ENCODE measurements around the gene IFITM2.

The IFITM2 gene

GRCh38 chr11:295351-296170 is 12.1 kb upstream of the IFITM2 start:
- H3K27ac ChIP-seq (ENCODE audit: low read depth, low read length, severe bottlenecking) = no peak overlapping the region
- WGBS, 2 experiments (ENCODE audit: insufficient coverage in 2 of 2) = 90 to 94% methylated on average over 23 to 26 of the region's 26 CpGs
- peaks cover 12% of the 10 kb centered on the region for H3K36me3 ChIP-seq (ENCODE audit: control insufficient read depth, insufficient read depth, low read length)
- peaks cover 6% of the 10 kb centered on the region for H3K4me1 ChIP-seq (ENCODE audit: control insufficient read depth, insufficient read depth, low read length, poor library complexity, severe bottlenecking)
- H3K9me3 ChIP-seq (ENCODE audit: control insufficient read depth, low read length) = no peaks in the 10 kb centered on the region
- H3K4me3 ChIP-seq (ENCODE audit: extremely low read depth, insufficient read depth, low read length, poor library complexity, severe bottlenecking) = no peak overlapping the region

GRCh38 chr11:296171-297050 is 11.2 kb upstream of the IFITM2 start:
- no peak overlapping the region for H3K27ac ChIP-seq (ENCODE audit: low read depth, low read length, severe bottlenecking)
- no peaks in the 10 kb centered on the region for H3K4me1 ChIP-seq (ENCODE audit: control insufficient read depth, insufficient read depth, low read length, poor library complexity, severe bottlenecking)
- 90 to 93% methylated on average over 31 to 35 of the region's 35 CpGs for WGBS, 2 experiments (ENCODE audit: insufficient coverage in 2 of 2)
- H3K9me3 ChIP-seq (ENCODE audit: control insufficient read depth, low read length) = no peaks in the 10 kb centered on the region
- H3K4me3 ChIP-seq (ENCODE audit: extremely low read depth, insufficient read depth, low read length, poor library complexity, severe bottlenecking) = no peak overlapping the region
- peaks cover 12% of the 10 kb centered on the region for H3K36me3 ChIP-seq (ENCODE audit: control insufficient read depth, insufficient read depth, low read length)

- Histone ChIP-seq H3K4me1 (ENCODE audit: control insufficient read depth, insufficient read depth, low read length, poor library complexity, severe bottlenecking) (no peaks in the 10 kb centered on the region), H3K4me3 (ENCODE audit: extremely low read depth, insufficient read depth, low read length, poor library complexity, severe bottlenecking) (no peak overlapping the region), H3K36me3 (ENCODE audit: control insufficient read depth, insufficient read depth, low read length) (peaks cover 8% of the 10 kb centered on the region), H3K9me3 (ENCODE audit: control insufficient read depth, low read length) (no peaks in the 10 kb centered on the region), H3K27ac (ENCODE audit: low read depth, low read length, severe bottlenecking) (no peak overlapping the region)
- WGBS, 2 experiments (ENCODE audit: insufficient coverage in 2 of 2) = 88 to 91% methylated on average over 7 to 8 of the region's 13 CpGs
These were observed 10.5 kb upstream of the IFITM2 start for GRCh38 chr11:297051-297585.

- peaks cover 3% of the 10 kb centered on the region for H3K36me3 ChIP-seq (ENCODE audit: control insufficient read depth, insufficient read depth, low read length)
- no peaks in the 10 kb centered on the region for H3K4me1 ChIP-seq (ENCODE audit: control insufficient read depth, insufficient read depth, low read length, poor library complexity, severe bottlenecking)
- H3K4me3 ChIP-seq (ENCODE audit: extremely low read depth, insufficient read depth, low read length, poor library complexity, severe bottlenecking) = no peak overlapping the region
- H3K27ac ChIP-seq (ENCODE audit: low read depth, low read length, severe bottlenecking) = no peak overlapping the region
- 89 to 93% methylated on average over 21 of the region's 26 CpGs for WGBS, 2 experiments (ENCODE audit: insufficient coverage in 2 of 2)
- H3K9me3 ChIP-seq (ENCODE audit: control insufficient read depth, low read length) = no peaks in the 10 kb centered on the region
These were observed 9.8 kb upstream of the IFITM2 start for GRCh38 chr11:297586-298405.

GRCh38 chr11:298406-299065 is 9.1 kb upstream of the IFITM2 start:
- WGBS, 2 experiments (ENCODE audit: insufficient coverage in 2 of 2) = 96 to 97% methylated on average over 13 to 14 of the region's 15 CpGs
- H3K9me3 ChIP-seq (ENCODE audit: control insufficient read depth, low read length) = no peaks in the 10 kb centered on the region
- H3K27ac ChIP-seq (ENCODE audit: low read depth, low read length, severe bottlenecking) = no peak overlapping the region
- no peak overlapping the region for H3K4me3 ChIP-seq (ENCODE audit: extremely low read depth, insufficient read depth, low read length, poor library complexity, severe bottlenecking)
- peaks cover 3% of the 10 kb centered on the region for H3K36me3 ChIP-seq (ENCODE audit: control insufficient read depth, insufficient read depth, low read length)
- no peaks in the 10 kb centered on the region for H3K4me1 ChIP-seq (ENCODE audit: control insufficient read depth, insufficient read depth, low read length, poor library complexity, severe bottlenecking)

GRCh38 chr11:299081-299891 is 8.3 kb upstream of the IFITM2 start, which contains the start of gene IFITM5:
Gene IFITM5 (minus strand): TSS chr11:299526. CDS start chr11:299490, 36 bp downstream.
- Histone ChIP-seq H3K36me3 (ENCODE audit: control insufficient read depth, insufficient read depth, low read length) (no peaks in the 10 kb centered on the region), H3K4me3 (ENCODE audit: extremely low read depth, insufficient read depth, low read length, poor library complexity, severe bottlenecking) (no peak within 1 kb of the TSS), H3K9me3 (ENCODE audit: control insufficient read depth, low read length) (no peaks in the 10 kb centered on the region), H3K27ac (ENCODE audit: low read depth, low read length, severe bottlenecking) (no peak within 1 kb of the TSS), H3K4me1 (ENCODE audit: control insufficient read depth, insufficient read depth, low read length, poor library complexity, severe bottlenecking) (no peaks in the 10 kb centered on the region)
- WGBS, 2 experiments (ENCODE audit: insufficient coverage in 2 of 2) = 92 to 93% methylated on average over 21 to 26 of the region's 40 CpGs

GRCh38 chr11:299951-300735 is 7.5 kb upstream of the IFITM2 start:
- Histone ChIP-seq H3K4me3 (ENCODE audit: extremely low read depth, insufficient read depth, low read length, poor library complexity, severe bottlenecking) (no peak overlapping the region), H3K36me3 (ENCODE audit: control insufficient read depth, insufficient read depth, low read length) (no peaks in the 10 kb centered on the region), H3K27ac (ENCODE audit: low read depth, low read length, severe bottlenecking) (no peak overlapping the region), H3K4me1 (ENCODE audit: control insufficient read depth, insufficient read depth, low read length, poor library complexity, severe bottlenecking) (no peaks in the 10 kb centered on the region), H3K9me3 (ENCODE audit: control insufficient read depth, low read length) (no peaks in the 10 kb centered on the region)
- 59 to 75% methylated on average over 6 to 13 of the region's 20 CpGs for WGBS, 2 experiments (ENCODE audit: insufficient coverage in 2 of 2)

- H3K36me3 ChIP-seq (ENCODE audit: control insufficient read depth, insufficient read depth, low read length) = no peaks in the 10 kb centered on the region
- no peak overlapping the region for H3K4me3 ChIP-seq (ENCODE audit: extremely low read depth, insufficient read depth, low read length, poor library complexity, severe bottlenecking)
- H3K27ac ChIP-seq (ENCODE audit: low read depth, low read length, severe bottlenecking) = no peak overlapping the region
- peaks cover 8% of the 10 kb centered on the region for H3K4me1 ChIP-seq (ENCODE audit: control insufficient read depth, insufficient read depth, low read length, poor library complexity, severe bottlenecking)
- 96 to 97% methylated on average over 9 to 11 of the region's 12 CpGs for WGBS, 2 experiments (ENCODE audit: insufficient coverage in 2 of 2)
- H3K9me3 ChIP-seq (ENCODE audit: control insufficient read depth, low read length) = no peaks in the 10 kb centered on the region
These were observed 4.3 kb upstream of the IFITM2 start for GRCh38 chr11:303363-303762.

- Histone ChIP-seq H3K27ac (ENCODE audit: low read depth, low read length, severe bottlenecking) (no peak overlapping the region), H3K4me3 (ENCODE audit: extremely low read depth, insufficient read depth, low read length, poor library complexity, severe bottlenecking) (no peak overlapping the region), H3K9me3 (ENCODE audit: control insufficient read depth, low read length) (no peaks in the 10 kb centered on the region), H3K36me3 (ENCODE audit: control insufficient read depth, insufficient read depth, low read length) (no peaks in the 10 kb centered on the region), H3K4me1 (ENCODE audit: control insufficient read depth, insufficient read depth, low read length, poor library complexity, severe bottlenecking) (peaks cover 9% of the 10 kb centered on the region)
- 95 to 96% methylated on average over 41 to 52 of the region's 52 CpGs for WGBS, 2 experiments (ENCODE audit: insufficient coverage in 2 of 2)
These were observed 3.5 kb upstream of the IFITM2 start for GRCh38 chr11:304061-304506.

Measured in mesodermal cell (in vitro differentiated cells).